ENCODE measurements around the gene RELCH. TPM values are rescaled to one million over a fixed set of nuclear protein-coding genes. Genes with fewer than 3 reads are reported as not detected.
A peak's percentile ranks its signal among the peaks of the same experiment; 100 is the strongest.

RELCH gene
- polyA plus RNA-seq, 1 donor from 2014 or later: 5.5 TPM

GRCh38 chr18:62172298-62172697 lies 14.8 kb upstream of the RELCH start:
- Mint-ChIP-seq H3K4me1 (peaks cover 1 to 9% (median 6%) of the 10 kb centered on the region in 3 donors), H3K27ac (no peak overlapping the region), H3K4me3 (no peak overlapping the region)

GRCh38 chr18:62175521-62175920 lies 11.5 kb upstream of the RELCH start:
- Mint-ChIP-seq H3K27ac (no peak overlapping the region), H3K36me3 (no peaks in the 10 kb centered on the region), H3K27me3 (no peaks in the 10 kb centered on the region), H3K9me3 (no peaks in the 10 kb centered on the region), H3K4me1 (peaks cover 5 to 16% (median 8%) of the 10 kb centered on the region in 3 donors), H3K4me3 (no peak overlapping the region)

More at GRCh38 chr18:62172298-62172697, 14.8 kb upstream of the RELCH start:
- Mint-ChIP-seq H3K36me3 (peaks cover 2% of the 10 kb centered on the region), H3K9me3 (no peaks in the 10 kb centered on the region), H3K27me3 (no peaks in the 10 kb centered on the region)

GRCh38 chr18:62177271-62177670 lies 9.8 kb upstream of the RELCH start:
- no peaks in the 10 kb centered on the region for H3K27me3 Mint-ChIP-seq
- peaks cover 5 to 14% (median 10%) of the 10 kb centered on the region in 3 donors for H3K4me1 Mint-ChIP-seq
- no peaks in the 10 kb centered on the region for H3K9me3 Mint-ChIP-seq
- H3K36me3 Mint-ChIP-seq: no peaks in the 10 kb centered on the region
- no peak overlapping the region for H3K4me3 Mint-ChIP-seq
- H3K27ac Mint-ChIP-seq: no peak overlapping the region

- Mint-ChIP-seq H3K4me1 (peaks cover 8 to 17% (median 14%) of the 10 kb centered on the region in 3 donors), H3K4me3 (no peak overlapping the region), H3K36me3 (no peaks in the 10 kb centered on the region), H3K9me3 (no peaks in the 10 kb centered on the region), H3K27ac (no peak overlapping the region), H3K27me3 (no peaks in the 10 kb centered on the region)
Observed at GRCh38 chr18:62179213-62179612, 7.8 kb upstream of the RELCH start.

GRCh38 chr18:62182220-62182619 lies 4.8 kb upstream of the RELCH start:
- H3K4me3 Mint-ChIP-seq: no peak overlapping the region
- no peaks in the 10 kb centered on the region for H3K27me3 Mint-ChIP-seq
- no peaks in the 10 kb centered on the region for H3K36me3 Mint-ChIP-seq
- no peaks in the 10 kb centered on the region for H3K9me3 Mint-ChIP-seq
- peaks cover 13 to 28% (median 20%) of the 10 kb centered on the region in 3 donors for H3K4me1 Mint-ChIP-seq
- no peak overlapping the region for H3K27ac Mint-ChIP-seq

- Mint-ChIP-seq H3K27me3 (no peaks in the 10 kb centered on the region), H3K9me3 (no peaks in the 10 kb centered on the region), H3K4me1 (peaks cover 21 to 27% (median 22%) of the 10 kb centered on the region in 3 donors), H3K4me3 (no peak overlapping the region), H3K36me3 (no peaks in the 10 kb centered on the region), H3K27ac (peak overlapping the region in 1 of 3 donors; percentile 85)
Observed at GRCh38 chr18:62183578-62184195, 3.4 kb upstream of the RELCH start.

- Mint-ChIP-seq H3K27ac (peak overlapping the region; percentile 86 to 98 (median 96)), H3K4me3 (peak overlapping the region; percentile 99 to 100 (median 100)), H3K4me1 (peaks cover 32 to 47% (median 42%) of the 10 kb centered on the region in 3 donors), H3K27me3 (no peaks in the 10 kb centered on the region), H3K36me3 (no peaks in the 10 kb centered on the region), H3K9me3 (no peaks in the 10 kb centered on the region)
Observed at GRCh38 chr18:62186499-62186773, 619 bp upstream of the RELCH start.

GRCh38 chr18:62187543-62188510 lies 772 bp downstream of the RELCH start:
- Mint-ChIP-seq H3K4me1 (peaks cover 41 to 60% (median 52%) of the 10 kb centered on the region in 3 donors), H3K36me3 (no peaks in the 10 kb centered on the region), H3K27ac (peak overlapping the region; percentile 86 to 98 (median 95)), H3K9me3 (no peaks in the 10 kb centered on the region), H3K4me3 (peak overlapping the region; percentile 99 to 100 (median 100)), H3K27me3 (no peaks in the 10 kb centered on the region)

- Mint-ChIP-seq H3K27me3 (no peaks in the 10 kb centered on the region), H3K4me1 (peaks cover 49 to 69% (median 59%) of the 10 kb centered on the region in 3 donors), H3K4me3 (peak overlapping the region; percentile 59 to 100 (median 100)), H3K36me3 (no peaks in the 10 kb centered on the region), H3K27ac (peak overlapping the region in 1 of 3 donors; percentile 84), H3K9me3 (no peaks in the 10 kb centered on the region)
Observed at GRCh38 chr18:62189208-62189607, 2.2 kb downstream of the RELCH start.

GRCh38 chr18:62196079-62196478 lies 9.0 kb downstream of the RELCH start:
- no peak overlapping the region for H3K4me3 Mint-ChIP-seq
- no peak overlapping the region for H3K27ac Mint-ChIP-seq

GRCh38 chr18:62196980-62197379 lies 9.9 kb downstream of the RELCH start:
- H3K4me1 Mint-ChIP-seq: peaks cover 32 to 49% (median 39%) of the 10 kb centered on the region in 3 donors
- no peaks in the 10 kb centered on the region for H3K9me3 Mint-ChIP-seq
- H3K36me3 Mint-ChIP-seq: no peaks in the 10 kb centered on the region
- no peaks in the 10 kb centered on the region for H3K27me3 Mint-ChIP-seq
- no peak overlapping the region for H3K27ac Mint-ChIP-seq
- no peak overlapping the region for H3K4me3 Mint-ChIP-seq

More at GRCh38 chr18:62196079-62196478, 9.0 kb downstream of the RELCH start:
- H3K27me3 Mint-ChIP-seq: no peaks in the 10 kb centered on the region
- H3K4me1 Mint-ChIP-seq: peaks cover 38 to 58% (median 48%) of the 10 kb centered on the region in 3 donors
- H3K9me3 Mint-ChIP-seq: no peaks in the 10 kb centered on the region
- no peaks in the 10 kb centered on the region for H3K36me3 Mint-ChIP-seq

GRCh38 chr18:62198259-62198658 lies 11.2 kb downstream of the RELCH start:
- peak overlapping the region in 1 of 4 donors; percentile 53 for H3K4me3 Mint-ChIP-seq
- H3K27me3 Mint-ChIP-seq: no peaks in the 10 kb centered on the region
- no peaks in the 10 kb centered on the region for H3K9me3 Mint-ChIP-seq
- peaks cover 21 to 37% (median 26%) of the 10 kb centered on the region in 3 donors for H3K4me1 Mint-ChIP-seq
- peak overlapping the region in 1 of 3 donors; percentile 61 for H3K27ac Mint-ChIP-seq
- H3K36me3 Mint-ChIP-seq: no peaks in the 10 kb centered on the region

- no peaks in the 10 kb centered on the region for H3K27me3 Mint-ChIP-seq
- peaks cover 2% of the 10 kb centered on the region for H3K36me3 Mint-ChIP-seq
- H3K4me1 Mint-ChIP-seq: peaks cover 14 to 33% (median 20%) of the 10 kb centered on the region in 3 donors
- H3K27ac Mint-ChIP-seq: no peak overlapping the region
- no peaks in the 10 kb centered on the region for H3K9me3 Mint-ChIP-seq
- no peak overlapping the region for H3K4me3 Mint-ChIP-seq
Observed at GRCh38 chr18:62199629-62200028, 12.6 kb downstream of the RELCH start.

- Mint-ChIP-seq H3K4me1 (peaks cover 12 to 33% (median 21%) of the 10 kb centered on the region in 3 donors), H3K27ac (no peak overlapping the region), H3K36me3 (peaks cover 2% of the 10 kb centered on the region), H3K27me3 (no peaks in the 10 kb centered on the region), H3K4me3 (no peak overlapping the region), H3K9me3 (no peaks in the 10 kb centered on the region)
Observed at GRCh38 chr18:62200121-62200914, 13.3 kb downstream of the RELCH start.

GRCh38 chr18:62201870-62202269 lies 14.8 kb downstream of the RELCH start:
- Mint-ChIP-seq H3K4me3 (peak overlapping the region in 1 of 4 donors; percentile 2), H3K9me3 (no peaks in the 10 kb centered on the region), H3K36me3 (peaks cover 2% of the 10 kb centered on the region), H3K27ac (no peak overlapping the region), H3K27me3 (no peaks in the 10 kb centered on the region), H3K4me1 (peaks cover 9 to 24% (median 22%) of the 10 kb centered on the region in 3 donors)
